GM19324 (cell line): Measurements from ENCODE around the gene CIAO3.

Experiments
- ATAC-seq: cut with Tn5 transposase; IDR thresholded peaks from one replicate; pipeline ENCODE4 v1.9.1; 2021; ENCODE audit warnings: mild to moderate bottlenecking, moderate library complexity; ENCODE audit not compliant: unreplicated experiment, low FRiP score

The CIAO3 gene

GRCh38 chr16:739560-740458 lies 988 bp downstream of the CIAO3 start:
- ATAC-seq, result no peak

GRCh38 chr16:736936-737481 lies 3.8 kb downstream of the CIAO3 start:
- ATAC-seq, result no peak

GRCh38 chr16:735982-736453 lies 4.8 kb downstream of the CIAO3 start:
- no peak for ATAC-seq

GRCh38 chr16:734981-735881 lies 5.6 kb downstream of the CIAO3 start:
- no peak for ATAC-seq

- ATAC-seq, result no peak
Observed at GRCh38 chr16:734208-734980, 6.4 kb downstream of the CIAO3 start.

- no peak for ATAC-seq
Observed at GRCh38 chr16:733382-734207, 7.2 kb downstream of the CIAO3 start.

- no peak for ATAC-seq
Observed at GRCh38 chr16:732936-733335, 7.9 kb downstream of the CIAO3 start.

- no peak for ATAC-seq
Observed at GRCh38 chr16:732332-732731, 8.5 kb downstream of the CIAO3 start.

- no peak for ATAC-seq
Observed at GRCh38 chr16:730666-731509, 9.9 kb downstream of the CIAO3 start.

- no peak for ATAC-seq
Observed at GRCh38 chr16:729768-730665, 10.8 kb downstream of the CIAO3 start.

- no peak for ATAC-seq
Observed at GRCh38 chr16:728890-729744, 11.7 kb downstream of the CIAO3 start.

GRCh38 chr16:728131-728889 lies 12.5 kb downstream of the CIAO3 start:
- ATAC-seq, result no peak

GRCh38 chr16:727291-727977 lies 13.4 kb downstream of the CIAO3 start:
- no peak for ATAC-seq

GRCh38 chr16:726438-727290 lies 14.1 kb downstream of the CIAO3 start, which contains the start of the genes CCDC78 and HAGHL:
Gene CCDC78, minus strand, starts transcription at chr16:726443. Its CDS starts 76 bp downstream, at chr16:726367.
Gene HAGHL, plus strand, starts transcription at chr16:727106. Its CDS starts 404 bp downstream, at chr16:727510.
- ATAC-seq, result no peak
